C4-2B (cell line): Measurements from ENCODE around the gene RFESD.

Experiments used
- CTCF ChIP-seq: fragments of 450-650 bp; conservative IDR thresholded peaks from 2 replicates; pipeline ENCODE4 v1.5.1; 2017; ENCODE audit warnings: mild to moderate bottlenecking
- ZFX ChIP-seq: fragments of 450-650 bp; IDR thresholded peaks from 2 replicates; pipeline ENCODE4 v1.6.1; 2017

- TF ChIP-seq CTCF (no peak; the same call in 1 of the 2 replicates), ZFX (no peak)
Observed at GRCh38 chr5:95697781-95698681, 51.5 kb downstream of the RFESD start.
